Kidney (tissue), 14 donors: ENCODE data around the gene ZIC3. TPM values are rescaled to one million over a fixed set of nuclear protein-coding genes. Genes with fewer than 3 reads are reported as not detected.
A peak's percentile ranks its signal among the peaks of the same experiment; 100 is the strongest.

Experiments
- DNase-seq, 5 donors: peaks; one replicate each; pipeline ENCODE4 v3.0.0-alpha.2; 2013 to 2020
- FAIRE-seq: peaks from 2 replicates; lab custom pipeline; 2012; peaks lifted over from hg19 to GRCh38; lab: Jason Lieb, UNC
- H3K27ac ChIP-seq, 2 donors: one replicate each; pipeline ENCODE4 v1.7.0; 2013; ENCODE audit warnings: low read depth in 2 of 2, low read length in 2 of 2, inconsistent platforms in 1 of 2
- H3K27me3 ChIP-seq: one replicate; pipeline ENCODE4 v1.7.1; 2013; ENCODE audit warnings: low read length, inconsistent platforms; ENCODE audit not compliant: control insufficient read depth, insufficient read depth
- H3K36me3 ChIP-seq, 3 donors: one replicate each; pipeline versions ENCODE4 v1.7.0 to v1.7.1; 2013; ENCODE audit warnings: low read length in 3 of 3, control low read depth in 1 of 3, inconsistent platforms in 1 of 3; ENCODE audit not compliant: insufficient read depth in 3 of 3, control insufficient read depth in 2 of 3
- H3K4me1 ChIP-seq, 3 donors: one replicate each; pipeline versions ENCODE4 v1.7.0 to v1.7.1; 2013; ENCODE audit warnings: low read length in 3 of 3, inconsistent platforms in 1 of 3, low read depth in 1 of 3; ENCODE audit not compliant: control insufficient read depth in 2 of 3, insufficient read depth in 2 of 3
- H3K4me3 ChIP-seq, 3 donors: one replicate each; pipeline versions ENCODE4 v1.7.0 to v1.8.1; 2013; ENCODE audit warnings: low read length in 3 of 3, control low read depth in 1 of 3, inconsistent platforms in 1 of 3
- H3K9ac ChIP-seq, 3 donors: one replicate each; pipeline versions ENCODE4 v1.7.0 to v1.7.1; 2013; ENCODE audit warnings: low read length in 3 of 3, control low read depth in 1 of 3, inconsistent platforms in 1 of 3
- H3K9me3 ChIP-seq, 3 donors: one replicate each; pipeline versions ENCODE4 v1.7.0 to v1.7.1; 2013; ENCODE audit warnings: low read length in 3 of 3, control low read depth in 1 of 3, inconsistent platforms in 1 of 3; ENCODE audit not compliant: control insufficient read depth in 2 of 3, insufficient read depth in 1 of 3
- CTCF ChIP-seq: IDR thresholded peaks from 3 replicates; pipeline ENCODE4 v1.5.1; 2012; ENCODE audit warnings: mild to moderate bottlenecking, moderate library complexity, borderline replicate concordance; ENCODE audit not compliant: insufficient read depth; ENCODE audit errors: extremely low read depth
- intact Hi-C: fragments of 100-400 bp; cut with DNase I; formaldehyde crosslinking; loops from one replicate; pipeline ENCODE4 v1.11.1; 2022
- polyA plus RNA-seq: library from polyadenylated mRNA; stranded (reverse); fragments of 350-450 nt; fragmentation: Illumina TruSeq; extraction: RNeasy Lipid Tissue Mini Kit (QIAGEN cat#74804); gene quantifications from one replicate; pipeline ENCODE4 v1.2.3, GENCODE V29; 2014; ENCODE audit warnings: low read depth, low replicate concordance; ENCODE audit not compliant: insufficient read depth
- total RNA-seq: library from RNA; stranded (reverse); fragmentation: NEBNext Ultra II Directional; extraction: Animal tissue kit (Norgen Biotek cat#: 25700); gene quantifications from one replicate; pipeline ENCODE4 v1.2.1, GENCODE V29; 2021
- donor health status: control.
- donor health status: control.
- donor health status: control.
- donor health status: control.
- donor health status: control.
- donor health status: DM: yes; HTN: yes; CAD: no.
- donor health status: Normal renal cell carcinoma (clear cell type).

The ZIC3 gene
- total and polyA plus RNA-seq, 2 donors from 2014 or later, result not detected

- intact Hi-C loops, result no loop called here
- Histone ChIP-seq H3K9me3 (no peaks in the 10 kb centered on the region), H3K36me3 (no peaks in the 10 kb centered on the region), H3K4me3 (no peak overlapping the region), H3K4me1 (peaks cover 0 to 5% (median 0%) of the 10 kb centered on the region in 3 donors), H3K27me3 (peaks cover 28% of the 10 kb centered on the region), H3K27ac (no peak overlapping the region), H3K9ac (no peak overlapping the region)
- no peak for DNase-seq
- TF ChIP-seq CTCF, result no peak
- FAIRE-seq, result no peak
Measured at GRCh38 chrX:137563681-137564651, 2.0 kb upstream of the ZIC3 start.

- no peak overlapping the region for H3K27ac ChIP-seq
- no peak for TF ChIP-seq CTCF
- peaks cover 40% of the 10 kb centered on the region for H3K27me3 ChIP-seq
- intact Hi-C loops, result no loop called here
- H3K36me3 ChIP-seq, result no peaks in the 10 kb centered on the region
- H3K9ac ChIP-seq, result peak overlapping the region in 1 of 3 donors; percentile 7
- H3K9me3 ChIP-seq, result no peaks in the 10 kb centered on the region
- no peak for FAIRE-seq
- peaks cover 0 to 5% (median 0%) of the 10 kb centered on the region in 3 donors for H3K4me1 ChIP-seq
- peak overlapping the region; percentile 2 to 56 (median 3) for H3K4me3 ChIP-seq
- DNase-seq, result no peak
Measured at GRCh38 chrX:137565318-137565904, 516 bp upstream of the ZIC3 start.

- H3K27me3 ChIP-seq, result peaks cover 53% of the 10 kb centered on the region
- DNase-seq, result peak in 1 of 5 donors; percentile 74
- peaks cover 0 to 5% (median 0%) of the 10 kb centered on the region in 3 donors for H3K4me1 ChIP-seq
- no peaks in the 10 kb centered on the region for H3K36me3 ChIP-seq
- H3K9ac ChIP-seq, result no peak overlapping the region
- no peak for FAIRE-seq
- TF ChIP-seq CTCF, result no peak
- intact Hi-C loops, result no loop called here
- no peaks in the 10 kb centered on the region for H3K9me3 ChIP-seq
- H3K27ac ChIP-seq, result no peak overlapping the region
- peak overlapping the region in 1 of 3 donors; percentile 56 for H3K4me3 ChIP-seq
Measured at GRCh38 chrX:137566746-137567679, 1.1 kb downstream of the ZIC3 start.
